ENCODE data around the gene PERP.

Gene PERP

GRCh38 chr6:138044972-138045371, 62.2 kb downstream of the PERP start:
- no peak for DNase-seq (ENCODE audit: low read depth)

- DNase-seq (ENCODE audit: low read depth), result peak; percentile 2
These were observed 62.8 kb downstream of the PERP start for GRCh38 chr6:138044458-138044857.

All from amniotic epithelial cell (primary cell).